Endothelial cell of umbilical vein (primary cell): ENCODE measurements around the gene COA5. TPM values are rescaled to one million over a fixed set of nuclear protein-coding genes. Genes with fewer than 3 reads are reported as not detected.

ENCODE experiments used
- BruUV-seq: library from RNA; stranded (reverse); fragments of 400-500 nt; replicated peaks from 2 replicates; lab custom pipeline; 2021; lab: Mats Ljungman, UMichigan
- CTCF ChIA-PET: fragments of 300-600, 350-600 bp; sonication (Branson Sonifier 250); formaldehyde crosslinking; loops from one replicate; lab custom pipeline; 2021; ENCODE audit warnings: antibody characterized with exemption, inconsistent platforms; lab: Charles Lee
- POLR2A ChIA-PET: fragments of 300-600, 350-600 bp; sonication (Branson Sonifier 250); formaldehyde crosslinking; loops from one replicate; lab custom pipeline; 2021; ENCODE audit warnings: antibody characterized with exemption, inconsistent platforms; lab: Charles Lee
- DNase-seq: peaks from one replicate; pipeline ENCODE4 v3.0.0-alpha.2; 2011; ENCODE audit warnings: low read depth, low spot score
- FAIRE-seq: peaks from 2 replicates; lab custom pipeline; 2011; peaks lifted over from hg19 to GRCh38; lab: Jason Lieb, UNC
- H2AFZ ChIP-seq: 2 replicates; pipeline ENCODE4 v1.6.0; 2012; ENCODE audit warnings: low read depth, low read length, control low read depth, inconsistent platforms
- H3K27ac ChIP-seq: 2 replicates; pipeline ENCODE4 v1.5.1; 2011; ENCODE audit warnings: low read depth, mild to moderate bottlenecking, control low read depth, low read length, moderate library complexity; ENCODE audit not compliant: insufficient read depth
- H3K27me3 ChIP-seq, 2 experiments: 2 replicates each; pipeline versions ENCODE4 v1.6.0 to v1.6.1; 2011; ENCODE audit warnings: low read length in 2 of 2, mixed read lengths in 1 of 2; ENCODE audit not compliant: control insufficient read depth in 2 of 2, insufficient read depth in 2 of 2
- H3K36me3 ChIP-seq, 2 experiments: 2 replicates in 1 of 2; 3 replicates in 1 of 2; pipeline ENCODE4 v1.5.1; 2011; ENCODE audit warnings: low read length in 2 of 2, mild to moderate bottlenecking in 1 of 2, moderate library complexity in 1 of 2; ENCODE audit not compliant: control insufficient read depth in 2 of 2, insufficient read depth in 2 of 2; ENCODE audit errors: extremely low read depth in 1 of 2
- H3K4me1 ChIP-seq: 3 replicates; pipeline ENCODE4 v1.5.1; 2011; ENCODE audit warnings: mild to moderate bottlenecking, low read length; ENCODE audit not compliant: control insufficient read depth, insufficient read depth; ENCODE audit errors: extremely low read depth
- H3K4me2 ChIP-seq: 2 replicates; pipeline ENCODE4 v1.6.1; 2011; ENCODE audit warnings: low read length, control low read depth, mixed read lengths; ENCODE audit not compliant: insufficient read depth
- H3K4me3 ChIP-seq, 3 experiments: fragments of 200-600 bp in 1 of 3; sonication (generic), shearing (Covaris generic) in 1 of 3; replicated peaks in 1 of 3; 2 replicates each; pipeline ENCODE4 v1.5.1; 2011 to 2016; ENCODE audit warnings: control low read depth in 3 of 3, low read length in 3 of 3, mild to moderate bottlenecking in 2 of 3, inconsistent platforms in 1 of 3, low read depth in 1 of 3, moderate library complexity in 1 of 3; ENCODE audit not compliant: insufficient read depth in 1 of 3
- H3K79me2 ChIP-seq: 2 replicates; pipeline ENCODE4 v1.6.0; 2012; ENCODE audit warnings: low read length, inconsistent platforms; ENCODE audit not compliant: control insufficient read depth, insufficient read depth
- H3K9ac ChIP-seq: replicated peaks from 2 replicates; pipeline ENCODE3; 2011; ENCODE audit warnings: low read length, control low read depth; ENCODE audit not compliant: insufficient read depth; ENCODE audit errors: extremely low read depth
- H3K9me1 ChIP-seq: replicated peaks from 3 replicates; pipeline ENCODE4 v1.6.0; 2011; ENCODE audit warnings: mild to moderate bottlenecking, low read length; ENCODE audit not compliant: control insufficient read depth, insufficient read depth; ENCODE audit errors: extremely low read depth
- H3K9me3 ChIP-seq: replicated peaks from 2 replicates; pipeline ENCODE4 v1.5.1; 2012; ENCODE audit warnings: low read length, inconsistent platforms; ENCODE audit not compliant: control insufficient read depth, insufficient read depth
- H4K20me1 ChIP-seq: replicated peaks from 2 replicates; pipeline ENCODE3; 2011; ENCODE audit warnings: mild to moderate bottlenecking, low read length; ENCODE audit not compliant: control insufficient read depth, insufficient read depth; ENCODE audit errors: extremely low read depth
- CTCF ChIP-seq, 2 donors: IDR thresholded peaks; 1 replicate in 1 of 2; 2 replicates in 1 of 2; pipeline ENCODE4 v1.5.1; 2011; ENCODE audit warnings: low read length in 2 of 2, mild to moderate bottlenecking in 2 of 2, moderate library complexity in 2 of 2, control low read depth in 1 of 2, inconsistent platforms in 1 of 2, low read depth in 1 of 2; ENCODE audit not compliant: insufficient read depth in 1 of 2; ENCODE audit errors: extremely low read depth in 1 of 2
- EZH2 ChIP-seq: IDR thresholded peaks from 2 replicates; pipeline ENCODE4 v1.6.1; 2012; ENCODE audit warnings: borderline replicate concordance, low read depth, mild to moderate bottlenecking, moderate library complexity, low read length, inconsistent platforms; ENCODE audit not compliant: severe bottlenecking
- FOS ChIP-seq: IDR thresholded peaks from 2 replicates; pipeline ENCODE4 v1.6.1; 2011; ENCODE audit warnings: mild to moderate bottlenecking, low read length, moderate library complexity, borderline replicate concordance; ENCODE audit not compliant: insufficient read depth
- GATA2 ChIP-seq: IDR thresholded peaks from 2 replicates; pipeline ENCODE4 v1.7.0; 2011; ENCODE audit warnings: low read depth, mild to moderate bottlenecking, moderate library complexity, mixed read lengths, low read length; ENCODE audit not compliant: insufficient read length, insufficient read depth
- JUN ChIP-seq: IDR thresholded peaks from 2 replicates; pipeline ENCODE4 v1.6.1; 2011; ENCODE audit warnings: borderline replicate concordance, low read depth; ENCODE audit not compliant: insufficient read length, insufficient read depth
- MYC ChIP-seq: IDR thresholded peaks from one replicate; pipeline ENCODE4 v1.6.1; 2011; ENCODE audit warnings: mild to moderate bottlenecking, low read depth, low read length
- POLR2A ChIP-seq: IDR thresholded peaks from 2 replicates; pipeline ENCODE4 v1.6.1; 2012; ENCODE audit warnings: low read depth, mild to moderate bottlenecking, control low read depth, low read length
- POLR2AphosphoS5 ChIP-seq: IDR thresholded peaks from 2 replicates; pipeline ENCODE4 v1.6.1; 2012; ENCODE audit warnings: low read depth, mild to moderate bottlenecking, control low read depth, low read length, moderate library complexity; ENCODE audit not compliant: insufficient read depth
- dilution Hi-C: fragments of 300-500 bp; cut with MboI; formaldehyde crosslinking; loops from one replicate; pipeline ENCODE4 v1.15.0; 2019; ENCODE audit warnings: low sequenced_read_pairs; ENCODE audit not compliant: extremely low pct_ligation_motif_present
- intact Hi-C: fragments of 100-400 bp; cut with micrococcal nuclease; formaldehyde crosslinking; loops from one replicate; pipeline ENCODE4 v1.10.0; 2022
- polyA plus RNA-seq, 4 experiments: library from polyadenylated mRNA; depleted of rRNA in 3 of 4; stranded (reverse) in 3 of 4; unstranded in 1 of 4; fragments of >200 nt; gene quantifications; 2 replicates each; pipeline versions ENCODE4 v1.2.1 to v1.2.3, GENCODE V29; 2011 to 2012; ENCODE audit warnings: missing spikeins in 1 of 4
- total RNA-seq: library from RNA; stranded (reverse); gene quantifications from 2 replicates; pipeline ENCODE4 v1.2.3, GENCODE V29; 2021
- TF ChIP-seq, protein P1 (sequence below): IDR thresholded peaks from 2 replicates; pipeline ENCODE4 v1.6.1; 2011; ENCODE audit not compliant: insufficient read depth, insufficient read length

Gene COA5
- total and polyA plus RNA-seq, 2 donors (not counting 3 experiments of a cell fraction or from before 2014, with no cell fraction given): 16.5 to 17.7 TPM

- no peaks in the 10 kb centered on the region for H4K20me1 ChIP-seq
- no peak overlapping the region for H3K9ac ChIP-seq
- peaks cover 1 to 8% of the 10 kb centered on the region in 2 experiments for H3K36me3 ChIP-seq
- H3K4me3 ChIP-seq: no peak overlapping the region
- no peaks in the 10 kb centered on the region for H3K4me1 ChIP-seq
- DNase-seq (no peak), FAIRE-seq (no peak)
- ChIA-PET CTCF (interaction anchor here (1.4 kb wide), 1 partner anchor 13 kb away, joined by 3 read pairs; no protein-coding TSS in a partner anchor), POLR2A (interaction anchor here (0.6 kb wide), 1 partner anchor 576 kb away, joined by 3 read pairs; no protein-coding TSS in a partner anchor)
- H3K9me1 ChIP-seq: no peaks in the 10 kb centered on the region
- no peak overlapping the region for H2AFZ ChIP-seq
- H3K9me3 ChIP-seq: no peaks in the 10 kb centered on the region
- no peak overlapping the region for H3K4me2 ChIP-seq
- H3K79me2 ChIP-seq: no peaks in the 10 kb centered on the region
- dilution Hi-C loops: no loop called here
- intact Hi-C loops: no loop called here
- H3K27ac ChIP-seq: no peak overlapping the region
- TF ChIP-seq EZH2 (no peak), POLR2AphosphoS5 (no peak), JUN (no peak), MYC (no peak), POLR2A (no peak), GATA2 (no peak), FOS (no peak), CTCF (IDR thresholded peaks at IDR 0.05; ENCODE audit: extremely low read depth in 1 of 2, insufficient read depth in 1 of 2, low read depth in 1 of 2, low read length in 2 of 2) (no peak)
- TF ChIP-seq, protein P1, sequence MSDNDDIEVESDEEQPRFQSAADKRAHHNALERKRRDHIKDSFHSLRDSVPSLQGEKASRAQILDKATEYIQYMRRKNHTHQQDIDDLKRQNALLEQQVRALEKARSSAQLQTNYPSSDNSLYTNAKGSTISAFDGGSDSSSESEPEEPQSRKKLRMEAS: no peak
- BruUV-seq: no TSS peak
- no peaks in the 10 kb centered on the region for H3K27me3 ChIP-seq
Observed at GRCh38 chr2:98592565-98592964, 15.7 kb downstream of the COA5 start.
